CD4-positive, alpha-beta T cell (primary cell): ENCODE measurements around the gene CAMK4. TPM values are rescaled to one million over a fixed set of nuclear protein-coding genes. Genes with fewer than 3 reads are reported as not detected.

Source experiments
- ATAC-seq: fragments of 200-7000 bp; cut with Tn5 transposase; one replicate; pipeline ENCODE4 v1.10.0; 2022; ENCODE audit warnings: mild to moderate bottlenecking; ENCODE audit not compliant: poor library complexity
- CTCF ChIA-PET: fragments of 350-600 bp; sonication (Branson Sonifier 250); formaldehyde crosslinking; loops from one replicate; lab custom pipeline; 2021; ENCODE audit warnings: antibody characterized with exemption, inconsistent platforms; lab: Charles Lee
- POLR2A ChIA-PET: fragments of 350-600 bp; sonication (Branson Sonifier 250); formaldehyde crosslinking; loops from one replicate; lab custom pipeline; 2021; ENCODE audit warnings: antibody characterized with exemption, inconsistent platforms; lab: Charles Lee
- DNase-seq, 14 experiments: peaks; one replicate each; pipeline ENCODE4 v3.0.0-alpha.2; 2013 to 2020; ENCODE audit warnings: mixed read lengths in 2 of 14
- H3K27ac ChIP-seq, 2 donors: one replicate each; pipeline versions ENCODE4 v1.5.1 to v1.7.0; 2013; ENCODE audit warnings: low read length in 2 of 2, low read depth in 1 of 2, mild to moderate bottlenecking in 1 of 2
- H3K27me3 ChIP-seq, 2 experiments: 1 replicate in 1 of 2; 2 replicates in 1 of 2; pipeline versions ENCODE4 v1.6.1 to v1.7.0; 2013; ENCODE audit warnings: low read length in 2 of 2, control low read depth in 1 of 2, mild to moderate bottlenecking in 1 of 2, moderate library complexity in 1 of 2; ENCODE audit not compliant: insufficient read depth in 2 of 2, control insufficient read depth in 1 of 2
- H3K36me3 ChIP-seq: one replicate; pipeline ENCODE4 v1.6.1; 2013; ENCODE audit warnings: low read length, control low read depth; ENCODE audit not compliant: insufficient read depth
- H3K4me1 ChIP-seq: one replicate; pipeline ENCODE4 v1.6.1; 2013; ENCODE audit warnings: low read length, control low read depth; ENCODE audit not compliant: insufficient read depth
- H3K4me3 ChIP-seq: one replicate; pipeline ENCODE4 v1.5.1; 2013; ENCODE audit warnings: mild to moderate bottlenecking, low read length, moderate library complexity
- H3K9me3 ChIP-seq, 2 experiments: 1 replicate in 1 of 2; 2 replicates in 1 of 2; pipeline versions ENCODE4 v1.6.1 to v1.7.0; 2013; ENCODE audit warnings: low read length in 2 of 2, mild to moderate bottlenecking in 2 of 2, control low read depth in 1 of 2, moderate library complexity in 1 of 2; ENCODE audit not compliant: control insufficient read depth in 1 of 2, insufficient read depth in 1 of 2
- H3K27ac Mint-ChIP-seq: one replicate; pipeline ENCODE4 v1.8.0; 2020; ENCODE audit warnings: mixed read lengths
- H3K27me3 Mint-ChIP-seq: one replicate; pipeline ENCODE4 v1.8.0; 2021; ENCODE audit warnings: mixed read lengths
- H3K36me3 Mint-ChIP-seq: one replicate; pipeline ENCODE4 v1.8.0; 2021; ENCODE audit warnings: low read depth, mixed read lengths
- H3K4me1 Mint-ChIP-seq: one replicate; pipeline ENCODE4 v1.8.0; 2021; ENCODE audit warnings: low read depth, mixed read lengths
- H3K4me3 Mint-ChIP-seq: one replicate; pipeline ENCODE4 v1.8.0; 2020; ENCODE audit warnings: mild to moderate bottlenecking, mixed read lengths
- H3K9me3 Mint-ChIP-seq: one replicate; pipeline ENCODE4 v1.8.0; 2020; ENCODE audit warnings: mixed read lengths
- intact Hi-C, 2 experiments: fragments of 100-400 bp; cut with DNase I in 1 of 2; cut with micrococcal nuclease in 1 of 2; formaldehyde crosslinking; loops; one replicate each; pipeline versions ENCODE4 v1.15.1 to v1.9.0; 2023 to 2025; cut with DNase I, micrococcal nuclease
- total RNA-seq, 174 experiments: library from RNA in 2 of 174; stranded (reverse) in 2 of 174; gene quantifications; one replicate each; pipeline ENCODE4 v1.2.3 and lab custom pipeline; 2021 to 2026
- TF ChIP-seq, protein P1 (sequence below): fragments of 200-600 bp; IDR thresholded peaks from one replicate; pipeline ENCODE4 v1.8.0; 2022; ENCODE audit warnings: antibody characterized with exemption, mild to moderate bottlenecking

CAMK4 gene
- total RNA-seq, 2 experiments from 2014 or later, result 202 to 225 TPM

DNA sequence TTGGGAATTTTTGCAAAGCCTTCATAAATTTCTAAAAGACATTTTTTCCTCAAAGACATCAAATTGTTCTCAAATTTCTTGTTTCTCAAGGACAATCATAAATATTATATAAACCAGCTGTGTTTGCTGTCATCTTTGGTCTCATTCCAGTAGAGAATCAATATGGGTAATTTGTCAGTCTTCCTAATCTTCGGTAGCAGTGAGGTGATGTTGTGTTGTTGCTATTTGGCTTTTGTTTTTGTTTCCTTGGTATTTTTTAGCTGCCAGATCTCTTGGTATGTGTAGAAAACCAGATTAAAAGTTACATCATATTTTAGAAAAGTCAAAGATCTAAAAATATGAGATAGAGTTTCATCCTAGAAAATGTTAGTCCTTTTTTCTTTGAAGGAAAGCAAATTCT, 87.5 kb downstream of the CAMK4 start:
- ATAC-seq, result no peak
- intact Hi-C loops, result no loop called here
- Mint-ChIP-seq H3K27me3 (no peaks in the 10 kb centered on the region), H3K36me3 (peaks cover 4% of the 10 kb centered on the region), H3K27ac (peak overlapping the region; percentile 69), H3K9me3 (no peaks in the 10 kb centered on the region), H3K4me3 (peak overlapping the region; percentile 0), H3K4me1 (peaks cover 79% of the 10 kb centered on the region)
- TF ChIP-seq, protein P1, sequence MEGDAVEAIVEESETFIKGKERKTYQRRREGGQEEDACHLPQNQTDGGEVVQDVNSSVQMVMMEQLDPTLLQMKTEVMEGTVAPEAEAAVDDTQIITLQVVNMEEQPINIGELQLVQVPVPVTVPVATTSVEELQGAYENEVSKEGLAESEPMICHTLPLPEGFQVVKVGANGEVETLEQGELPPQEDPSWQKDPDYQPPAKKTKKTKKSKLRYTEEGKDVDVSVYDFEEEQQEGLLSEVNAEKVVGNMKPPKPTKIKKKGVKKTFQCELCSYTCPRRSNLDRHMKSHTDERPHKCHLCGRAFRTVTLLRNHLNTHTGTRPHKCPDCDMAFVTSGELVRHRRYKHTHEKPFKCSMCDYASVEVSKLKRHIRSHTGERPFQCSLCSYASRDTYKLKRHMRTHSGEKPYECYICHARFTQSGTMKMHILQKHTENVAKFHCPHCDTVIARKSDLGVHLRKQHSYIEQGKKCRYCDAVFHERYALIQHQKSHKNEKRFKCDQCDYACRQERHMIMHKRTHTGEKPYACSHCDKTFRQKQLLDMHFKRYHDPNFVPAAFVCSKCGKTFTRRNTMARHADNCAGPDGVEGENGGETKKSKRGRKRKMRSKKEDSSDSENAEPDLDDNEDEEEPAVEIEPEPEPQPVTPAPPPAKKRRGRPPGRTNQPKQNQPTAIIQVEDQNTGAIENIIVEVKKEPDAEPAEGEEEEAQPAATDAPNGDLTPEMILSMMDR, result no peak
- Histone ChIP-seq H3K27ac (no peak overlapping the region), H3K36me3 (no peaks in the 10 kb centered on the region), H3K27me3 (no peaks in the 10 kb centered on the region), H3K4me3 (no peak overlapping the region), H3K4me1 (peaks cover 8% of the 10 kb centered on the region), H3K9me3 (no peaks in the 10 kb centered on the region)
- DNase-seq, result no peak
- ChIA-PET POLR2A (no interaction called here), CTCF (no interaction called here)

DNA sequence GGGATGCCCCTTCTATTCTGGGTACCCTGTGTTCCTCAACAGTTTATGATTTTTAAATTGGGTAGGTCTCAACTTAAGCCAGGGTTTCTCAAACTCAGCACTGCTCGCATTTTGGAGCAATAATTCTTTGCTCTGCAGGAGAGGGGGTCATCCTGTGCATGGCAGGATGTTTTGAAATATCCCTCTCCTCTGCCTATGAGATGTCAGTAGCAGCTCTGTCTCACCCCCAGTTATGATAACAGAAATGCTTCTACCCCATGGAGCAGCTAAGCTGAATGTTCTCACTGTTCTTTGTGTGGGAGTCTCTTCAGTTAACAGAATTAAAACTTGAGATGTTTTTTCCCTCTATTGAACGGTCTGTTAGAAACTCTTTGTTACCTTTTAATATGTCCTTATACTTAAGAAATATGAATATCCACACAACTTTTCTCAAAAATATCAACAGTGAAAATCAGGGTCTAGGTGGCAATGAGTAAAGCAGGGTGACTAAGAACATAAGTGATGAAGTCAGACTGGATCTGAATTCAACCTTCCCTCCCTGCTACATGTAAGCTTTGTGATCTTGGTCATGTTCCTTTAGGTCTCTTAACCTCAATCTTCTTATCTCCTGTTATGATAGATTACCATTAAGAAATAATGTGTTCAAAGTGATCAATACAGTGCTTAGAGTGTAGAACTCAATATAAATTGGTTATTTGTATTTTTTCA, 89.0 kb downstream of the CAMK4 start:
- Histone ChIP-seq H3K9me3 (no peaks in the 10 kb centered on the region), H3K4me3 (no peak overlapping the region), H3K27ac (peak overlapping the region in 1 of 2 donors; percentile 7), H3K27me3 (no peaks in the 10 kb centered on the region), H3K4me1 (peaks cover 8% of the 10 kb centered on the region), H3K36me3 (no peaks in the 10 kb centered on the region)
- ChIA-PET CTCF (no interaction called here), POLR2A (interaction anchor here (1.1 kb wide), 1 partner anchor 86 kb away, joined by 3 read pairs; no protein-coding TSS in a partner anchor)
- DNase-seq (no peak), ATAC-seq (peak; percentile 45)
- TF ChIP-seq, protein P1, result no peak
- intact Hi-C loops, result no loop called here
- H3K4me1 Mint-ChIP-seq, result peaks cover 92% of the 10 kb centered on the region
- H3K36me3 Mint-ChIP-seq, result peaks cover 9% of the 10 kb centered on the region
- H3K27me3 Mint-ChIP-seq, result no peaks in the 10 kb centered on the region
- H3K27ac Mint-ChIP-seq, result peak overlapping the region; percentile 69
- H3K9me3 Mint-ChIP-seq, result no peaks in the 10 kb centered on the region
- peak overlapping the region; percentile 47 for H3K4me3 Mint-ChIP-seq

DNA sequence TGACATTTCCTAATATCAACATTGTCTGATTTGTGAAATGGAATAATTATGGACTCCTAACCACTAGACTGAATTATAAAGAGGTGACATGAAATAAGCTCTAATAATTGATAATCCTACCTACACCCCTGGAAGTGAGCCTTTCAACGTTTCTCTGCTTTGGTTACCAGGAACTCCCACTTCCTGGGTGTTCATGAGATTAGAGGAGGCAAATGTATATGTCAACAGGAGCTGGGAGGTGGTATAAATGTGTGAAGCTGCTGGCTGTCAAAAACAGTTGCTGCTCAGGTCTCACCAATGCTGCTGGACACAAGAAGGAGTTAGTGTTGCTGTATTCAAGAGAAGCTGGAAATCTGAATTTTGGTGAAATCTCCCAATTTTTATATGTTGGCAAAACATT, 96.8 kb downstream of the CAMK4 start:
- Mint-ChIP-seq H3K27ac (peak overlapping the region; percentile 38), H3K36me3 (peaks cover 83% of the 10 kb centered on the region), H3K27me3 (no peaks in the 10 kb centered on the region), H3K4me3 (peak overlapping the region; percentile 4), H3K4me1 (peaks cover 59% of the 10 kb centered on the region), H3K9me3 (peaks cover 15% of the 10 kb centered on the region)
- H3K27me3 ChIP-seq, result no peaks in the 10 kb centered on the region
- peaks cover 5% of the 10 kb centered on the region for H3K36me3 ChIP-seq
- ChIA-PET POLR2A (interaction anchor here (0.9 kb wide), 1 partner anchor 9 kb away, joined by 3 read pairs; no protein-coding TSS in a partner anchor), CTCF (interaction anchor here (1.3 to 1.4 kb wide), 2 partner anchors 10 to 12 kb away, joined by 3 to 4 read pairs; no protein-coding TSS in a partner anchor)
- TF ChIP-seq, protein P1, result no peak
- DNase-seq (peak in 1 of 14 experiments; percentile 19), ATAC-seq (peak; percentile 32)
- intact Hi-C loops, result no loop called here
- peaks cover 0 to 7% of the 10 kb centered on the region in 2 experiments for H3K9me3 ChIP-seq
- H3K4me1 ChIP-seq, result no peaks in the 10 kb centered on the region
- H3K4me3 ChIP-seq, result no peak overlapping the region
- H3K27ac ChIP-seq, result peak overlapping the region in 1 of 2 donors; percentile 3
